Subcutaneous abdominal adipose tissue (tissue), 5 donors: Measurements from ENCODE around the gene CASP8.

Source experiments
- H3K27ac ChIP-seq: one replicate; pipeline ENCODE4 v1.7.0; 2013; ENCODE audit warnings: low read depth, mild to moderate bottlenecking, inconsistent platforms, low read length, moderate library complexity
- H3K27me3 ChIP-seq, 5 donors: one replicate each; pipeline ENCODE4 v1.7.0; 2013; ENCODE audit warnings: low read length in 5 of 5, inconsistent platforms in 1 of 5; ENCODE audit not compliant: control insufficient read depth in 5 of 5, insufficient read depth in 4 of 5
- H3K36me3 ChIP-seq, 5 donors: one replicate each; pipeline ENCODE4 v1.7.0; 2013; ENCODE audit warnings: low read length in 5 of 5; ENCODE audit not compliant: control insufficient read depth in 5 of 5, insufficient read depth in 5 of 5
- H3K4me1 ChIP-seq, 5 donors: one replicate each; pipeline ENCODE4 v1.7.0; 2013; ENCODE audit warnings: low read length in 5 of 5, mild to moderate bottlenecking in 3 of 5, moderate library complexity in 1 of 5; ENCODE audit not compliant: control insufficient read depth in 5 of 5, insufficient read depth in 5 of 5
- H3K4me3 ChIP-seq, 5 donors: one replicate each; pipeline ENCODE4 v1.7.0; 2013; ENCODE audit warnings: low read length in 5 of 5, low read depth in 1 of 5
- H3K9ac ChIP-seq, 5 donors: one replicate each; pipeline ENCODE4 v1.7.0; 2013; ENCODE audit warnings: low read length in 5 of 5, mild to moderate bottlenecking in 4 of 5, moderate library complexity in 3 of 5
- H3K9me3 ChIP-seq, 5 donors: one replicate each; pipeline ENCODE4 v1.7.0; 2013; ENCODE audit warnings: low read length in 5 of 5; ENCODE audit not compliant: control insufficient read depth in 5 of 5
- donor health status: healthy.
- donor health status: healthy.
- donor health status: healthy.
- donor health status: healthy.
- donor health status: healthy.

CASP8 gene

GRCh38 chr2:201260302-201260800 lies at the start of gene CASP8:
TSS of gene CASP8 (plus strand) at chr2:201260536. CDS start at chr2:201266487, 5,951 bp downstream.
- no peaks in the 10 kb centered on the region for H3K27me3 ChIP-seq

DNA sequence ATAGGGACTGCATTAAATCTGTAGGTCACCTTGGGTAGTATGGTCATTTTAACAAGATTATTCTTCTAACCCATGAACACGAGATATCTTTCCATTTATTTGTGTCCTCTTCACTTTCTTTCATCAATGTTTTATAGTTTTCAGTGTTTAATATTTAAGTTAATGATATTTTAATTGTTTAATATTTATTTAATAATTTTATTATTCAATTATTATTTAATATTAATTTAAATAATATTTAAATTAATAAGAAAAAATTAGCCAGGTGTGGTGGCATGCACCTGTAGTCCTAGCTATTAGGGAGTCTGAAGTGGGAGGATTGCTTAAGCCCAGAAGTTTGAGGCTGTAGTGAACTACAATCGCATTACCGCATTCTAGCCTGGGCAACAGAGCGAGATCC lies 44.4 kb upstream of the CASP8 start:
- Histone ChIP-seq H3K9ac (no peak overlapping the region), H3K36me3 (peaks cover 3 to 27% (median 15%) of the 10 kb centered on the region in 5 donors), H3K9me3 (no peaks in the 10 kb centered on the region), H3K27ac (no peak overlapping the region), H3K4me3 (no peak overlapping the region), H3K4me1 (peaks cover 0 to 33% (median 2%) of the 10 kb centered on the region in 5 donors), H3K27me3 (no peaks in the 10 kb centered on the region)

More at GRCh38 chr2:201260302-201260800, at the start of gene CASP8:
- Histone ChIP-seq H3K27ac (peak within 1 kb of the TSS; percentile 53), H3K9ac (peak within 1 kb of the TSS in 3 of 5 donors; percentile 11 to 54 (median 40)), H3K4me1 (peaks cover 2 to 49% (median 36%) of the 10 kb centered on the region in 5 donors), H3K4me3 (peak within 1 kb of the TSS; percentile 54 to 99 (median 74)), H3K9me3 (no peaks in the 10 kb centered on the region), H3K36me3 (no peaks in the 10 kb centered on the region)

- Histone ChIP-seq H3K9me3 (no peaks in the 10 kb centered on the region), H3K4me1 (peaks cover 0 to 26% (median 2%) of the 10 kb centered on the region in 5 donors), H3K4me3 (no peak overlapping the region), H3K27ac (no peak overlapping the region), H3K9ac (no peak overlapping the region), H3K36me3 (peaks cover 3 to 27% (median 15%) of the 10 kb centered on the region in 5 donors), H3K27me3 (no peaks in the 10 kb centered on the region)
Measured at GRCh38 chr2:201216918-201217317, 43.4 kb upstream of the CASP8 start.

GRCh38 chr2:201218780-201219179 lies 41.6 kb upstream of the CASP8 start:
- H3K9me3 ChIP-seq: no peaks in the 10 kb centered on the region
- H3K27me3 ChIP-seq: no peaks in the 10 kb centered on the region
- H3K4me3 ChIP-seq: no peak overlapping the region
- peaks cover 0 to 26% (median 2%) of the 10 kb centered on the region in 5 donors for H3K4me1 ChIP-seq
- no peak overlapping the region for H3K9ac ChIP-seq
- peaks cover 3 to 27% (median 15%) of the 10 kb centered on the region in 5 donors for H3K36me3 ChIP-seq
- peak overlapping the region; percentile 38 for H3K27ac ChIP-seq

- Histone ChIP-seq H3K9me3 (no peaks in the 10 kb centered on the region), H3K9ac (peak overlapping the region in 1 of 5 donors; percentile 39), H3K27ac (peak overlapping the region; percentile 38), H3K36me3 (peaks cover 3 to 27% (median 15%) of the 10 kb centered on the region in 5 donors), H3K4me1 (peaks cover 0 to 26% (median 2%) of the 10 kb centered on the region in 5 donors), H3K27me3 (no peaks in the 10 kb centered on the region), H3K4me3 (no peak overlapping the region)
Measured at GRCh38 chr2:201219328-201220096, 40.8 kb upstream of the CASP8 start.

GRCh38 chr2:201220102-201220570 lies 40.2 kb upstream of the CASP8 start:
- Histone ChIP-seq H3K4me1 (peaks cover 0 to 26% (median 2%) of the 10 kb centered on the region in 5 donors), H3K9me3 (no peaks in the 10 kb centered on the region), H3K27ac (peak overlapping the region; percentile 38), H3K9ac (no peak overlapping the region), H3K4me3 (no peak overlapping the region), H3K27me3 (no peaks in the 10 kb centered on the region), H3K36me3 (peaks cover 3 to 27% (median 15%) of the 10 kb centered on the region in 5 donors)

- Histone ChIP-seq H3K9ac (no peak overlapping the region), H3K27ac (no peak overlapping the region), H3K27me3 (no peaks in the 10 kb centered on the region), H3K36me3 (peaks cover 0 to 9% (median 0%) of the 10 kb centered on the region in 5 donors), H3K4me3 (no peak overlapping the region), H3K4me1 (peaks cover 0 to 32% (median 5%) of the 10 kb centered on the region in 5 donors), H3K9me3 (no peaks in the 10 kb centered on the region)
Measured at GRCh38 chr2:201223089-201224073, 37.0 kb upstream of the CASP8 start.

DNA sequence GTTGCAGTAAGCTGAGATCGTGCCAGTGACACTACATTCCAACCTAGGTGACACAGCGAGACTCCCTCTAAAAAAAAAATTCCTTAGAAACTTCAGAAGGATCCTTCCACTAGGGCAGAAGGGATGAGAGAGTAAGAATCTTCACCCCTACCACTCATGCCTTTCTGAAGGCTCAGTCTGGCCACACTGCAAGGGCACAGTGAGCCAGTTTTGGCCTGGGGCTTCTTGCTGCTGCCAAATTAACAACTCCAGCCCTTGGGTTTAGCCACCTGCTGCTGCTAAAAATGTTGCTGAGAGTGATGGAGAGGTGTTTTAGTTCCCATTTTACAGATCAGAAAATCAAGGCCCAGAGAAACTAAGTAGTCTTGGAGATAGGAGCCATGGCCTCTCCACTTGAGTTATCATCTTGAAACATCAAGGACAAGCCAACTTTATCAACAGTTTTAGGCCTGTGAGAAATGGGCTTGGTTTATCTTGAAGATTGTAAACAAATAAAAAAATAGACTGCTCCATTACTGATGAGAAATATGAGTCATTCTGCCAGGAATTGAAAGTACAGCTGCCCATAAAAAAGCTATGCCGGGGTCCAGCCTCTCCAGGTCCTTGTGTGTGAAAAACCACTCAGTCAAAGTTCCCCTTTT lies 31.9 kb upstream of the CASP8 start:
- Histone ChIP-seq H3K36me3 (no peaks in the 10 kb centered on the region), H3K4me3 (no peak overlapping the region), H3K9ac (no peak overlapping the region), H3K9me3 (no peaks in the 10 kb centered on the region), H3K27me3 (no peaks in the 10 kb centered on the region), H3K27ac (no peak overlapping the region), H3K4me1 (peaks cover 2 to 31% (median 17%) of the 10 kb centered on the region in 5 donors)

GRCh38 chr2:201228912-201229290 lies 31.4 kb upstream of the CASP8 start:
- Histone ChIP-seq H3K4me1 (peaks cover 2 to 37% (median 22%) of the 10 kb centered on the region in 5 donors), H3K9me3 (no peaks in the 10 kb centered on the region), H3K27ac (peak overlapping the region; percentile 32), H3K36me3 (no peaks in the 10 kb centered on the region), H3K27me3 (no peaks in the 10 kb centered on the region), H3K9ac (peak overlapping the region in 1 of 5 donors; percentile 35), H3K4me3 (peak overlapping the region in 1 of 5 donors; percentile 7)
